Endodermal cell (in vitro differentiated cells): Measurements from ENCODE around the gene IL15. TPM values are rescaled to one million over a fixed set of nuclear protein-coding genes. Genes with fewer than 3 reads are reported as not detected.

Source experiments
- DNase-seq: peaks from one replicate; pipeline ENCODE4 v3.0.0-alpha.2; 2017
- H3K27ac ChIP-seq: 2 replicates; pipeline ENCODE4 v1.5.1; 2013; ENCODE audit warnings: mild to moderate bottlenecking, low read depth, low read length, moderate library complexity
- H3K27me3 ChIP-seq: 2 replicates; pipeline ENCODE4 v1.6.1; 2013; ENCODE audit warnings: mild to moderate bottlenecking, low read length, moderate library complexity; ENCODE audit not compliant: insufficient read depth, control insufficient read depth, poor library complexity, severe bottlenecking
- H3K36me3 ChIP-seq: 2 replicates; pipeline ENCODE4 v1.7.0; 2013; ENCODE audit warnings: mild to moderate bottlenecking, low read length, moderate library complexity; ENCODE audit not compliant: control insufficient read depth, insufficient read depth
- H3K4me1 ChIP-seq: one replicate; pipeline ENCODE4 v1.7.0; 2013; ENCODE audit warnings: low read length; ENCODE audit not compliant: control insufficient read depth, insufficient read depth
- H3K4me3 ChIP-seq: 2 replicates; pipeline ENCODE4 v1.5.1; 2013; ENCODE audit warnings: mild to moderate bottlenecking, low read length, moderate library complexity
- H3K9ac ChIP-seq: 2 replicates; pipeline ENCODE4 v1.6.1; 2013; ENCODE audit warnings: mild to moderate bottlenecking, low read length, moderate library complexity; ENCODE audit not compliant: poor library complexity, severe bottlenecking; ENCODE audit errors: extremely low read depth
- H3K9me3 ChIP-seq: 2 replicates; pipeline ENCODE4 v1.6.1; 2013; ENCODE audit warnings: mild to moderate bottlenecking, low read length, moderate library complexity; ENCODE audit not compliant: control insufficient read depth
- H3K27ac Mint-ChIP-seq: 2 replicates; pipeline ENCODE4 v1.8.0; 2020; ENCODE audit warnings: mixed read lengths
- H3K27me3 Mint-ChIP-seq: 2 replicates; pipeline ENCODE4 v1.8.0; 2021; ENCODE audit warnings: mild to moderate bottlenecking, mixed read lengths; ENCODE audit not compliant: insufficient read depth
- H3K36me3 Mint-ChIP-seq: 2 replicates; pipeline ENCODE4 v1.8.0; 2020; ENCODE audit warnings: low read depth, mixed read lengths
- H3K4me1 Mint-ChIP-seq: 2 replicates; pipeline ENCODE4 v1.8.0; 2020; ENCODE audit warnings: mixed read lengths
- H3K4me3 Mint-ChIP-seq: 2 replicates; pipeline ENCODE4 v1.8.0; 2020; ENCODE audit warnings: mild to moderate bottlenecking, moderate library complexity, mixed read lengths
- H3K9me3 Mint-ChIP-seq: 2 replicates; pipeline ENCODE4 v1.8.0; 2020; ENCODE audit warnings: mild to moderate bottlenecking, mixed read lengths
- WGBS, 2 experiments: methylation state at CpG; one replicate each; pipeline versions ENCODE4 v1.1.5 to v1.1.7; 2013; ENCODE audit warnings: missing lambda C conversion rate in 2 of 2, mixed read lengths in 1 of 2; ENCODE audit not compliant: insufficient coverage in 1 of 2, insufficient read length in 1 of 2; 5-methylcytosine and 5-hydroxymethylcytosine counted together
- total RNA-seq, 2 donors: library from RNA; stranded (reverse); fragmentation: NEBNext Ultra II Directional in 1 of 2; extraction: Animal tissue kit (Norgen Biotek cat#: 25700) in 1 of 2; gene quantifications; 2 replicates in 1 of 2; 3 replicates in 1 of 2; pipeline ENCODE4 v1.2.1, GENCODE V29; 2021
- TF ChIP-seq, protein P1 (sequence below): fragments of 200-600 bp; sonication (generic); conservative IDR thresholded peaks from 2 replicates; pipeline ENCODE4 v1.5.0; 2021; ENCODE audit warnings: antibody characterized with exemption, mild to moderate bottlenecking

IL15 gene
- total RNA-seq, 2 donors from 2014 or later = 0.42 TPM

GRCh38 chr4:141643557-141643956, 7.2 kb downstream of the IL15 start:
- Mint-ChIP-seq H3K4me3 (no peak overlapping the region), H3K27me3 (peaks cover 8% of the 10 kb centered on the region), H3K27ac (no peak overlapping the region), H3K9me3 (no peaks in the 10 kb centered on the region), H3K36me3 (no peaks in the 10 kb centered on the region), H3K4me1 (no peaks in the 10 kb centered on the region)
- WGBS, 2 experiments = 97 to 100% methylated on average over 1 of the region's 1 CpG
- DNase-seq = no peak
- Histone ChIP-seq H3K4me3 (no peak overlapping the region), H3K36me3 (no peaks in the 10 kb centered on the region), H3K4me1 (no peaks in the 10 kb centered on the region), H3K27me3 (peaks cover 58% of the 10 kb centered on the region), H3K27ac (no peak overlapping the region), H3K9me3 (no peaks in the 10 kb centered on the region), H3K9ac (no peak overlapping the region)
- TF ChIP-seq, protein P1, sequence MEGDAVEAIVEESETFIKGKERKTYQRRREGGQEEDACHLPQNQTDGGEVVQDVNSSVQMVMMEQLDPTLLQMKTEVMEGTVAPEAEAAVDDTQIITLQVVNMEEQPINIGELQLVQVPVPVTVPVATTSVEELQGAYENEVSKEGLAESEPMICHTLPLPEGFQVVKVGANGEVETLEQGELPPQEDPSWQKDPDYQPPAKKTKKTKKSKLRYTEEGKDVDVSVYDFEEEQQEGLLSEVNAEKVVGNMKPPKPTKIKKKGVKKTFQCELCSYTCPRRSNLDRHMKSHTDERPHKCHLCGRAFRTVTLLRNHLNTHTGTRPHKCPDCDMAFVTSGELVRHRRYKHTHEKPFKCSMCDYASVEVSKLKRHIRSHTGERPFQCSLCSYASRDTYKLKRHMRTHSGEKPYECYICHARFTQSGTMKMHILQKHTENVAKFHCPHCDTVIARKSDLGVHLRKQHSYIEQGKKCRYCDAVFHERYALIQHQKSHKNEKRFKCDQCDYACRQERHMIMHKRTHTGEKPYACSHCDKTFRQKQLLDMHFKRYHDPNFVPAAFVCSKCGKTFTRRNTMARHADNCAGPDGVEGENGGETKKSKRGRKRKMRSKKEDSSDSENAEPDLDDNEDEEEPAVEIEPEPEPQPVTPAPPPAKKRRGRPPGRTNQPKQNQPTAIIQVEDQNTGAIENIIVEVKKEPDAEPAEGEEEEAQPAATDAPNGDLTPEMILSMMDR = no peak

DNA sequence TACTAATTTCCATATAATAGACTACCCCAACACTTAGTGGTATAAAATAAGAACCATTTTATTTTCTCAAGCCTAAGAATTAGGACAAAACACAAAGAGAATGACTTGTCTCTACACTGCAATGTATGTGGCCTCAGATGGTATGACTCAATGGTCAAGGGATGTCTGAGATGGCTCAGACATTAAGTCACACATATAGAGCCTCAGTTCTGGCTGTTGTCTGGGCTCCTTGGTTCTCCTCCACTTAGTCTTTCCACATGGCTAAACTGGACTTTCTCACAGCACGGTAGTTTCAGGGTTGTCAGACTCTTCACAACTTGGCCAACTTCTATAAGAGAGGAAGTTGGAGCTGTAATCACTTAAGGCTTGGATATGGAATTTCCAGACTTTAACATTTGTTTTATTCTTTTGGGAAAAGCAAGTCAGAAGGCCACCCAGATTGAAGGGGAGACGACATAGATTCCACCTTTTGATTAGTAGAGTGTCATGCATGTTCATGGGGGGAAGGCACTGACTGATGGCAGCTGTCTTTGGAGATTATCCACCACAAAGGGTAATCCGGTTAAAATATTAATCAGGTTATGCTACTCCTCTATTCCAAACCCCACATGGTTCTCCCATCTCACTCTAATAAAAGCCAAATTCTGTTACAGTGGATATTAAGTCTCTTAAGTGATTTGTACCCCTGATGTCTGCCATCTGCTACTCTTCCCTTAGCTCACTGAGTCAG, 9.4 kb downstream of the IL15 start:
- Histone ChIP-seq H3K36me3 (no peaks in the 10 kb centered on the region), H3K4me3 (no peak overlapping the region), H3K9me3 (no peaks in the 10 kb centered on the region), H3K27me3 (peaks cover 49% of the 10 kb centered on the region), H3K9ac (no peak overlapping the region), H3K4me1 (no peaks in the 10 kb centered on the region), H3K27ac (no peak overlapping the region)
- Mint-ChIP-seq H3K27ac (no peak overlapping the region), H3K4me1 (no peaks in the 10 kb centered on the region), H3K9me3 (no peaks in the 10 kb centered on the region), H3K4me3 (no peak overlapping the region), H3K36me3 (no peaks in the 10 kb centered on the region), H3K27me3 (no peaks in the 10 kb centered on the region)
- TF ChIP-seq, protein P1 = no peak
- WGBS, 2 experiments = 93 to 100% methylated on average over 2 to 3 of the region's 3 CpGs
- no peak for DNase-seq

DNA sequence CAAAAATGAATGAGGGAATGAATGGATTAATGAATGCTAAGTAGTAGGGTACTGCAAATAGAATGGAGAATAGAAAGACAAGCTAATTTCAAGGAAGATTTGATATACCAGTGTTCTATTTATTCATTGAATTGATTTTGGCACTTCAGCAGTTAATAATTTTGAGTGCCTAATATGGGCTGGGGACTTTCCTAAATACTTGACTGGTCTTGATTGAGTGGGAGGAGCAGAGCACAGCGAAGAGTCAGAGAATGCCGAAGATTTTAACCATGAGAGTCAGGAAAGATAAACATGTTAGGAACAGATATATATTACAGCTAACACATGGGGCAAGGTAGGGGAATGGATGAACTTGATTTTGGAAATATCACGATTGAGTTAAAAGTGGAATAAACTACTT, 10.6 kb downstream of the IL15 start:
- no peaks in the 10 kb centered on the region for H3K4me1 ChIP-seq
- Mint-ChIP-seq H3K36me3 (no peaks in the 10 kb centered on the region), H3K9me3 (no peaks in the 10 kb centered on the region), H3K27ac (no peak overlapping the region), H3K4me1 (no peaks in the 10 kb centered on the region), H3K4me3 (no peak overlapping the region), H3K27me3 (no peaks in the 10 kb centered on the region)
- no peak overlapping the region for H3K27ac ChIP-seq
- no peaks in the 10 kb centered on the region for H3K9me3 ChIP-seq
- H3K9ac ChIP-seq = no peak overlapping the region
- peaks cover 47% of the 10 kb centered on the region for H3K27me3 ChIP-seq
- TF ChIP-seq, protein P1 = no peak
- no peak overlapping the region for H3K4me3 ChIP-seq
- no peak for DNase-seq
- no peaks in the 10 kb centered on the region for H3K36me3 ChIP-seq
- WGBS, 2 experiments = 83 to 88% methylated on average over 3 of the region's 3 CpGs
